GM12801 (cell line): Measurements from ENCODE around the gene FOXC1.

Experiments
- CTCF ChIP-seq: IDR thresholded peaks from one replicate; pipeline ENCODE4 v1.5.1; 2011; ENCODE audit warnings: control low read depth; ENCODE audit not compliant: insufficient read length; ENCODE audit errors: extremely low read depth

FOXC1 gene

GRCh38 chr6:1624851-1625781 is 15.4 kb downstream of the FOXC1 start:
- no peak for TF ChIP-seq CTCF

GRCh38 chr6:1625794-1626435 is 16.2 kb downstream of the FOXC1 start:
- TF ChIP-seq CTCF, result no peak

- no peak for TF ChIP-seq CTCF
Observed at GRCh38 chr6:1626481-1626880, 16.8 kb downstream of the FOXC1 start.

DNA sequence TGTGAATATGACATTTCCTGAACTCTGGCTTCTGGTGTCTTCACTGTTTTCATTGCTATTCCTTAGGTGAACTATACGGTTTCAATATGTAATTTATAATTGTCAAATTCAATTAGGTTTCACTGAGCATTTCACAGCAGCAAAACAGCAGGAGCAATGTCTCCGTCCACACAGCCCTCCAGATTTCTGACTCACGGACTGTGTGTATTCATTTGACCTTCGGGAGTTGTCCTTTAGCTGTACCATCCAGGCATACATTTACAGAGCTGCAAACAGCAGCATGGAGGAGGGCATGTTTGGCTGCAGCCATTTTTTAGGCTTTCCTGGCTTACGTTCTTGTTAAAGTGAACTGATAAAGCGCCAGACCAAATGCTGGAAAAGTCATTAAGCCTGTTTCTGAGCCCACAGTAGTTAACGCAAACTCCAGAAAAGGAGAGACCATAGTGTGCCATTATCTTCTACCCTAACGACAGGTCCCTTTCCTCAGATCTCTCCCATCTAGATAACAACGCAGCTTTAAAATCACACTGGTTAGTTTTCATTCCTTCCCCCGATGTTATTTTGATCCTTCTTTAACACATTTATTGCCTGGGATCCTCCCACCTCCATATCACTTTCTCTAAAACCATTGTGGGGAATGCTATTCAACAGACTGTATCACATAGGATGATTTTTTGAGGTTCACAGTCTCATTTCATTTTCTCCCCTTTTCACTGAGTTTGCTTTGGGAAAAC is 18.3 kb downstream of the FOXC1 start:
- no peak for TF ChIP-seq CTCF

GRCh38 chr6:1629316-1629715 is 19.6 kb downstream of the FOXC1 start:
- TF ChIP-seq CTCF, result no peak

- no peak for TF ChIP-seq CTCF
Observed at GRCh38 chr6:1630212-1630770, 20.6 kb downstream of the FOXC1 start.

GRCh38 chr6:1630771-1631217 is 21.1 kb downstream of the FOXC1 start:
- TF ChIP-seq CTCF, result no peak
